Measurements from ENCODE around the gene ALDH3A2.
"Not testable (repeated sequence)": the region's sequence is repeated elsewhere in the genome, so short reads cannot be mapped to it uniquely, and the experiment has no call there.

The ALDH3A2 gene

DNA sequence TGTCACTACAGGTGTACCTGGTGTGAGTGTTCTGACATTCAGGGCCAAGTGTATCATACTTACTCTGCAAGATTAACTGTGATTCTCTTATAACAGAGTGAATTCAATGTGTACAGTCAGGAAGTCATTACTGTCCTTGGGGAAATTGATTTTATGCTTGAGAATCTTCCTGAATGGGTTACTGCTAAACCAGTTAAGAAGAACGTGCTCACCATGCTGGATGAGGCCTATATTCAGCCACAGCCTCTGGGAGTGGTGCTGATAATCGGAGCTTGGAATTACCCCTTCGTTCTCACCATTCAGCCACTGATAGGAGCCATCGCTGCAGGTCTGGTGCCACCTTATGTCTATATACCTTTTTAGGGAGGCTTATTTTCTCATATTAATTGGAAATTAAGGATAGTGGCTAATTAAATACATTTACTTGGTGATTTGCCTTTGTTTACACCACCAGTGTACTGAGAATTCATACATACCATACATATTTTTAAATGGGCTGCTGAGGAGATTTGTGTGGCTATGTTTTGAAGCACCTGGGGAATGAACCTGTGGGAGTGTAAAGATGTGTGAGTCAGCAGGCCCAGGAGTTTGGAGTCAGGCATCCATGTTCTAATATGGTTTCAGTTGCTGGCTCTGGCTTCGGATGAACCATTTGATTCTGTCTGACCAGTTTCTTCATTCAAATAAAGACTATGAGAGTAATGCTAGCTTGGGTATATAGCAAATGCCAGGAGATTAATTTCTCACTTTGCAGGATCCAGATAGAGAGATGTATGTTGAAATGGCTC, 3.1 kb downstream of the ALDH3A2 start:
- DNase-seq (ENCODE audit: low spot score) = no peak

DNA sequence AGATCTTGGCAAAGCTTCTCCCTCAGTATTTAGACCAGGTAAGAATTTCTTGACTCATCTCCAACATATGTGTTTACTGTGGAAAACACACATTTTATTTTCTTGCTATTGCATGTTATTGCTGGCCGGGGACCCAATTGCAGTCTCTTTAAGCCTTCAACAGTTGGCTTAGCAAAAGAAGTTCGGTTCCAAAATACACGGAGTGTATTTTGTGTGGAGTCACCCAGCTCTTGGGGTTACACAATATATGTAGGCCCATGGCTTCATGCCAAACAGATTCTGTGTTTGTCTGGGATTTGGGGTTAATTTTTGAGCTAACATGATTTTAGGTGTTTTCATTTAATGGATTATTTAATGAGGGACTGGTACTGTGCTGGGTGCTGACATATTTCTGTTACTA, 4.0 kb downstream of the ALDH3A2 start:
- no peak for DNase-seq (ENCODE audit: low spot score)

- no peak for DNase-seq (ENCODE audit: low spot score)
These were observed 5.9 kb downstream of the ALDH3A2 start for GRCh38 chr17:19654342-19654886.

DNA sequence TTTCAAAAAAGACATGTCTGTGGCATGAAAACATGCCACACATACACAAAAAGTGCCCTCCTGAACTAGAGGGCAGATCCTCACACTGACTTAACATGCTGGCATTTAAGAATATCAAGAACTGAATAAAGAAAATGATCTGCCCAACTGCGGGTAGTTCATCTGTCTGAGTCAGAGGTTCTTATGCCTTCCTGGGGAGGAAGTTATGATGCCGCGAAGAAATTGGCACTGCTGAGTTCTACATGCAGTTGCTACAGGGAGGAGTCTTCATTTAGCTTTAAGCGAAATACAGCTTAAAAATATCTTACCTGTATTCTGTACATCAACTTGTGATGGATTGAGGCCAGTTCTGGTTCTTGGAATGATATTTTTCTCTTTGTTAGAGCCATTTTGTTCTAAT, 6.3 kb downstream of the ALDH3A2 start:
- no peak for DNase-seq (ENCODE audit: low spot score)

- no peak for DNase-seq (ENCODE audit: low spot score)
These were observed 7.8 kb downstream of the ALDH3A2 start for GRCh38 chr17:19656336-19656735.

GRCh38 chr17:19656851-19657581, 8.5 kb downstream of the ALDH3A2 start:
- no peak for DNase-seq (ENCODE audit: low spot score)

DNA sequence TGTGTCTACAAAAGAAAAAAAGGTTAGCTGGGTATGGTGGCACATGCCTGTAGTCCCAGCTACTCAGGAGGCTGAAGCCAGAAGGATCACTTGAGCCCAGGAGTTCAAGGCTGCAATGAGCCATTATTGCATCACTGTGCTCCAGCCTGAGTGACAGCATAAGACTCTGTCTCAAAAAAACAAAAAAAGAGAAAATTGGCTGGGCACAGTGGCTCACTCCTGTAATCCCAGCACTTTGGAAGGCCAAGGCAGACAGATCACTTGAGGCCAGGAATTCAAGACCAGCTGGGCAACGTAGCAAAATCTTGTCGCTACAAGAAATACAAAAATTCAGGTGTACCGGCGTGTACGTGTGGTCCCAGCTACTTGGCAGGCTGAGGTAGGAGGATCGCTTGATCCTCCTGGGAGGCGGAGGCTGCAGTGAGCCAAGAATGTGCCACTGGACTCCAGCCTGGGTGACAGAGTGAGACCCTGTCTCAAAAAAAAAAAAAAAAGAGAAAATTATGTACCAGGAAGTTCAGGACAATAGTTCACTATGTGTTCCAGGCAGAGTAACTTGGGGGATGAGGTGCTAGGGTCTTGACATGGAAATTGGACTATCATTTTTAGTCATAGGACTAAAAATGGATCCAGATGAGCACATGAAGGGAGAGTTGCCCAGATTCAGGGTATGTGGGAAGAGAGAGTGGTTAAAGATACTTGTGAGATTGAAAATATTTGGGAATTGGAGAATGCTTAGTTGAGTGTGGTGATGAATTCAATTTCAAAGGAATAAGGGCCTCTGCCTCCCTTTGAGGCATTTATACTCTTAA, 11.0 kb downstream of the ALDH3A2 start:
- no peak for DNase-seq (ENCODE audit: low spot score)

- no peak for DNase-seq (ENCODE audit: low spot score)
These were observed 11.8 kb downstream of the ALDH3A2 start for GRCh38 chr17:19660219-19660870.

GRCh38 chr17:19661121-19661520, 12.6 kb downstream of the ALDH3A2 start:
- no peak for DNase-seq (ENCODE audit: low spot score)

DNA sequence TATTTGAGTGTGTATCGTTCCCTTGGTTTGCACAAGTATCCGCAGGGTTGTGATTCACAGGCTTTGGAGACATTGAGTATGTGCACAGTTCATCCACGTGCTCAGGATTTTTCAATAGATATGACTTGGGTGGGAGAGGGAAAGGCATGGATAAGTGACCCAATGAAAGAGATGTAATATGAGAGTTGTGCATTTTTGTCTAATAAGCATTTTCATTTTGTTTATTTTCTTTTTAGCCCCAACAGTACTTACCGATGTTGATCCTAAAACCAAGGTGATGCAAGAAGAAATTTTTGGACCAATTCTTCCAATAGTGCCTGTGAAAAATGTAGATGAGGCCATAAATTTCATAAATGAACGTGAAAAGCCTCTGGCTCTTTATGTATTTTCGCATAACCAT, 14.5 kb downstream of the ALDH3A2 start:
- DNase-seq (ENCODE audit: low spot score) = no peak

- no peak for DNase-seq (ENCODE audit: low spot score)
These were observed 15.7 kb downstream of the ALDH3A2 start for GRCh38 chr17:19664136-19664820.

DNA sequence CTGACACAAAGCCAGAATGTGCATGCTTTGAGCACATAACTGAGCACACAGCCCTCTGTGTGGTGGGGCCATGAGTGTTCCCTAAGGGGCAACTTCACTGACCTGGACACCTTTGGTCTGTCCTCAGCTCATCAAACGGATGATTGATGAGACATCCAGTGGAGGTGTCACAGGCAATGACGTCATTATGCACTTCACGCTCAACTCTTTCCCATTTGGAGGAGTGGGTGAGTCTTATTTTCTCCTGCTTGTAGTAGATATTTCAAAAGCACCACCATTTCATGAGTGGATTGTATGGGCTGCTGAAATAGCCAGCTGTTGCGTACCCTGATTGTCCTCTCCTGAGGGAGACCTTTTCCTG, 16.2 kb downstream of the ALDH3A2 start:
- no peak for DNase-seq (ENCODE audit: low spot score)

GRCh38 chr17:19669680-19670079, 21.1 kb downstream of the ALDH3A2 start:
- not testable (repeated sequence) for DNase-seq (ENCODE audit: low spot score)

DNA sequence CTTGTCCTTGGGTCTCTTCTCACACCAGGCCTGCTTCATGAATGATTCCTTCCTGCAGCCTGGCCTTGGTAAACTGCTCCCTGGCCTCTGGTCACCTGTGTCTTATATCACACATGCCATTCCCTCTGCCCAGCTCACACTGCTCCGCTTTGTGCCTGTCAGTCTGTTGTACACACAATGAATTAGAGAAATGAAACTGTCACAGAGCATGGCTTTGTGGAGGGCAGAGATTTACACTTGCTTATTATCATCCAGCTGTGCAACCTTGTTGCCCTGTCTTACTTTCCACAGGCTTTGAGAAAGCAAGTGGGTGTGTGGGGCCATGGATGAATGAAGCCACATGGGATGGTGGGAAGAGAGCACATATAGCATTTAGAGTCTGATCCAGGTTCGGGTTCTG, 22.4 kb downstream of the ALDH3A2 start:
- no peak for DNase-seq (ENCODE audit: low spot score)

- no peak for DNase-seq (ENCODE audit: low spot score)
These were observed 22.9 kb downstream of the ALDH3A2 start for GRCh38 chr17:19671433-19671832.

- DNase-seq (ENCODE audit: low spot score) = peak; percentile 47
These were observed 23.6 kb downstream of the ALDH3A2 start for GRCh38 chr17:19672009-19672750.

GRCh38 chr17:19673623-19674022, 25.1 kb downstream of the ALDH3A2 start:
- no peak for DNase-seq (ENCODE audit: low spot score)

DNA sequence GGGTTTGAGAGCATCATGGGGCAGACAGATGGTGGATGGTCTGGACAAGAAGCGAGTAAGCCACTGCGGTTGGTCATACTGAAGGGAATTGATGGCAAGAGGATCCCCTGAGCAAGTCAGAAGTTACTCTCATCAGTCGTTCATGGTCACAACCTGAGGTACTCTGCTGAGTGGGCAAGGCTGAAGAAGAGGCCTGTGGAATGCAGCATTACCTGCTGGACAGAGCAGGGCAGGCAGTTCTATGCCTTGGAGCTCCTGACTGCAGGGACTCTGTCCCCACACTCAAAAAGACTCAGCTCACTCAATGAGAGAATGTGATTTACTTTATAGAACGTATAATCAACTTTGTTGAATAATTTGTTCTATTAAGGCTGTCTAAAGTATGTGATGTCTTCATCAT, 28.3 kb downstream of the ALDH3A2 start:
- DNase-seq (ENCODE audit: low spot score) = no peak

DNA sequence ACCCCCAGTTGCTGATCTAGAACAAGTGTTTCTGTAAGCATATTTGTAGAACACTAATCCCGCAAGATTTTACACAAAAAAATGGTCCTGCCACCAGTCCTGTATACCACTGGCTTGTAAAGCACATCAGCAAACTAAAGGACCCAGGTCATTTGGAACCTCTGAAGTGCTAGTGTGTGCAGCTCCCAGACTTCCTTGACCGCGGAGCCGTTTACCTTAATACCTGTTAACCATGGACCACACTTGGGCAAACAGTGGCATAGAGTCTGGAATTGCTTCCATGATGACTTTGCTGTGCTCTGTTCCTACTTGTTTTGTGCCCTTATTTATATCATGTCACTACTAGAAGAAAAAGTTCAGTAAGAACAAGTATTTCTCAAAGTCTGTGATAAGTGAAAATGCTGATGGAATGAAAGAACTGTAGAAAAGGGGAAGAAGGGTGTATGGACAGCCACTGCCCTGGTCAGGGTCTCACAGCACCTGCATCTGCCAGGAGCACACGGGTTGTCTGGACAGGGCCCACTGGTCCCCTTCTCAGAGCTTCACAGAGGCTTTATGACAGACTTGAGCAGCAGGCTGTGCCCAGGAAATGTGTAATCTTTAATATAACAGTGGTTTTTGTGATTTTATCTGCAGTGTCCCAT, 29.3 kb downstream of the ALDH3A2 start:
- no peak for DNase-seq (ENCODE audit: low spot score)
